Globus pallidus (tissue), 1 donor: ENCODE data around the gene CPT1A.

ENCODE experiments used
- DNase-seq: peaks from one replicate; pipeline ENCODE4 v3.0.0-alpha.2; 2015; ENCODE audit warnings: low spot score

Gene CPT1A

GRCh38 chr11:68757711-68758110 is 84.0 kb downstream of the CPT1A start:
- no peak for DNase-seq

DNA sequence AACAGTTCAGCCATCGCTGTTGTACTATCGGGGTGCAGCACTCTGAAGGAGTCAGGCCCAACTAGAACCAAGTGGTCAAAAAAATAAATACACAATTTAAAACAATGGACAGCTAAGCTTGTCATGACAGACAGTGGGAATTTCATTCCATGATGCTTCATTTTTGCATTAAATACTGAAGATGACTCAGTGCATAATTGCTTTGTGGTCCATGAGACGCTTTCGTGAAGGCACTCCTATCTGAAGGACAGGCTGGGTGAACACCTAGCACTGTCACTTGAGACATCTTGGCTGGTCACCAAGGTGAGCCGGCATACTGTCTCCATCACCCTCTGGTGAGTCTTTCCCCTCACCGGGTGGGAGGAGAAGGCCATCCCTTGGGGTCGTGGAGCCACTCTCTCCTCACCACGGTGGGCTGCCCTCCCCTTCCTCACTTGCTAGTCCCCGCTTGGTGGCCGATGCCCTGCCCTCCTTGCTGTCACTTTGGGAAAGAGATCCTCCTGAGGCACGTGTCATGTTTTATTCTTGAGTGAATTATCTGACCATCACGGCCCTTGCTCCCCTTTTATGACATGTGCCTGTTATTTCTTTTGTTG is 85.4 kb downstream of the CPT1A start:
- DNase-seq: no peak

DNA sequence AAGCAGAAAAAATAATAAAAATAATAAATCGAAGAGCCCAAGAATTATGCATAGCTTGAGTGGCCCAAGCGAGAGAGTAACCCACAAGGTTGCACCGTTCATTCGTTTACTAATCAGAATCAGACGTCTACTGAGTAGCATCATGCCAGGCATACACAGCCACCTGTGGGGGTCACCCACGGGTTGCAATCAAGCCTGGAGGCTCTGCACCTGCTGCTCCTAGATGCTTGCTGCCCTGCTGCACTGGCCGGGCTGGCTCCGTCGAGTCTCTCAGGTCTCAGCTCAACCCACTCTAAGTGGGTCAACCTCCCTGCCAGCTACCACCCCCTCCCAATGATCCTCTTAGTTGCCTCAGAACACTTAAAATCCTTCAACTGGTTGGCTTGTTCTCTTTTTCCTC is 88.4 kb downstream of the CPT1A start:
- DNase-seq: no peak

- peak; percentile 9 for DNase-seq
Observed at GRCh38 chr11:68751331-68751856, 90.3 kb downstream of the CPT1A start, which contains the start of gene TESMIN. Gene TESMIN (minus strand): TSS chr11:68751520. CDS start chr11:68750660, 860 bp downstream.

GRCh38 chr11:68751004-68751325 is 90.8 kb downstream of the CPT1A start:
- no peak for DNase-seq

- no peak for DNase-seq
Observed at GRCh38 chr11:68750195-68751003, 91.3 kb downstream of the CPT1A start.

GRCh38 chr11:68749229-68750123 is 92.2 kb downstream of the CPT1A start:
- no peak for DNase-seq

DNA sequence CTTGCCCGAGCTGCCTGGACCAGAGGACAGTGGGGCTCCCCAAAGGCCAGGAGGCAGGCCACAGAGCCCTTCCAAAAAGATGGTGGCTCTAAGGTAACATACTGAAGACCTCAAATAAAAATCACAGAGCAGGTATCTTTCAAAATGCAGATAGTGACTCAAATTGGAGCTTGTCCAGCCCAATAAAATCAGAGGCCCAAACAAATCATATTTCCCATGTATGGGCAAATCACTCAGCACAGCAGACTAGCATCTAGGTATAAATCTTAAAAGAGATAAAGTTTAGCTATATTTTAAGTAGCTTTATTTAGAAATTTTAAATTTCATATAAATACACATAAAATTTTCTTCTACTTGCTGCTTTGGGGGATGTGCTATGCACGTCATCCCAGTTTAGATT is 93.7 kb downstream of the CPT1A start:
- DNase-seq: no peak

- DNase-seq: no peak
Observed at GRCh38 chr11:68743539-68743938, 98.2 kb downstream of the CPT1A start.

DNA sequence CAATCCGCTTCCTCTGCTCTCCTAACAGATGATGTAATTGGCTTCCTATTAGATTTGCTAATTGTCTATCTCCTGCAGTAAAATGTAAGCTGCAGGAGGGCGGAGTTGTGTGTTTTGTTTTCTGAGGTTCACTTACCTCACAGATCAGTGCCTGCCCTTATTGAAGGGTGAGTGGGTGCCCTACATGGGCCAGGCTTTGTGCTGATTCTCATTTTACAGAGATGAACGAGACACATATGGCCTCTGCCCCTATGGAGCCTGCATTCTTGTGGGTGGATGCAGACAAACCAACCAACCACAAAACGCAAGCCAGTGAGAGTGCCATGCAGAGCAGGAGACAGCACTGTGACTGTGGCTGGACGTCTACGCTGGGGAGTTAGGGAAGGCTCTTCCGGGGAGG is 100.3 kb downstream of the CPT1A start:
- no peak for DNase-seq

DNA sequence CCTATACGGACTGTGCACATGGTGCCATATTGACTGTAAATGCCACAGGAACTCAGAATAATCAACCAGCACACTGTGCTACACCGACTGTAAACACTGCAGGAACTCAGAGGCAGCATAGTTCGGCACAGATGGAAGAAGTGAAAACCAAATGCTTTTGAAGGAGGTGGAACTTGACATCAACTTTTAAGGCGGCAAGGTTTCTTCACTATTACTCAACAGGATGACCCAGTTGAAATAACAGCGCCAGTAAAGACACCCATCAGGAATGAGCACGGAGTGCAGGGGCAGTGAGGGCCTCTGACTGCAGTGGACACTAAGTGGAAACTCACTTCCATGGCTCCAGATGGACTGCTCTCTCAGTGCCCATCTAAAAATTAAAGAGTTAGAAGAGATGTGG is 106.1 kb downstream of the CPT1A start:
- DNase-seq: no peak

DNA sequence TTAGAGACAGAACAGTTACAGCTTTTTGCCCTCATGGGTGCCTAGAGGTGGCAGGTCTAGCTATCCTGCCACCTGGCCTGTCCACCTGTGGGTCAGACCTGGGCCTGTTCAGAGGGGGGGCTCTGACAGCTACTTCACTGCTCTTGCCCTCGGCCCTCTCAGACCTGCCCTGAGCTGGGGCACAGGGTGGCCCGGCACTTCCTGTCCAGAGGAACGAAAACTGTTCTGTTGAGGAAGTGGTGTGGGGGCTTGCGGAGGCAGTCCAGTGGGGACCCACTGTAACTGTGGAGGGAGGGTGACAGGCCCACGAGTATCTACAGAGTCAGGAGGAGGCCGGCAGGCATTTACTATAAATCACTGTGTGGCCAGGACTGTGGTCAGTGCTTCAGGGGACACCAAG is 106.6 kb downstream of the CPT1A start:
- no peak for DNase-seq

GRCh38 chr11:68734111-68734510 is 107.6 kb downstream of the CPT1A start:
- no peak for DNase-seq

- DNase-seq: peak; percentile 14
Observed at GRCh38 chr11:68727783-68728182, 113.9 kb downstream of the CPT1A start.

DNA sequence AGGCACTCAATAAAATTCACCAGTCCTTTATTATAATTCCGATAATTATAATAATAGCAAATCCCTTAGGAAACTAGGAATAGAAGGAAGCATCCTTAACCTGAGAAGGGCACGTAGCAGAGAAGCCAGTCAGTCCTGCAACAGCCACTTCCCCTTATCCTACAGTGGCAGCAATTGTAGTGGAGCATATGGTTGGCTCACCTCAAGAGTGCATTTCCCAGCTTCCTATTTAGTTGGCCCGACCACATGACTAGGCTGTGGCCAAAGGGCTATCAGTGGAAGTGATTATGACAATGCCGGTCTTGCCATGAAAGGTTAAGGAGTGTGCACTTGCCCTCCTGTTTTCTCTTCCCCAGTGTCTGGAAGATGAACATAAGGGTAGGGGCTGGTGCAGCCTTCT is 117.4 kb downstream of the CPT1A start:
- no peak for DNase-seq

GRCh38 chr11:68722143-68722542 is 119.6 kb downstream of the CPT1A start:
- DNase-seq: no peak

- no peak for DNase-seq
Observed at GRCh38 chr11:68721075-68721474, 120.6 kb downstream of the CPT1A start.

GRCh38 chr11:68715456-68716122 is 126.1 kb downstream of the CPT1A start:
- no peak for DNase-seq

DNA sequence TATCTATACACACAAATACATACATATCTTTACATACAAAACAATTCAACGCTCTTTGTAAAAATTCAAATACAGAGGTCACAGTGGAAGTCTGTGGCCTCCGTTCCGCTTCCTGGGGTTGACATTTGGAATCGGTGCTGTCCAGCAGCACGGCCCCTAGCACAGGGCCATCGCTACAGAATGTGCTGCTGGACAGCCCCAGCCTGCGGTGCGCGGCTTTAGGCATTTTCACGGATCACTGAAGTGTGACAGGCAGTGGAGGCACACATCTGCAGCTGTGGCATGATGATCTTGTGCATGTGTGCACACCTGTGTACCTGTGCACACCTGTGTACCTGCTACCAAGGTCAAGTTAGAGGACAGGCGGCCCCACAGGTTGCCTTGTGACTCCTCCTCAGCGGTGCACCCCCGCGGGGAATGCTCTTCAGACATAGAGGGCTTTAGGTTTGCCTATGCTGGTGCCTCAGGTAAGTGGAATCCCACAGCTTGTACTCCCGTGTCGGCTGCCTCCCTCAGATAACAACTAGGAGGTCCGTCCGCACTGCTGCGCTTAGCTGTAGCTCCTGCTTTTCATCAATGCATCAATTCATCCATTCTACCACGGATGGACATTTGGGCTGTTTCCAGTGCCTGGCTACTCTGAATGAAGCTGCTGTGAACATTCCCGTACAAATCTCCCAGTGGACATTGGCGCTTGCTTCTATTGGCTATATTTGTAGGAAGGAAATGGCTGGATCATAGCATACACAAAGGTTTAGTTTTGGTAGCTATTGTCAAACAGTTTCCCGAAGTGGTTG is 127.5 kb downstream of the CPT1A start:
- DNase-seq: peak; percentile 34

- no peak for DNase-seq
Observed at GRCh38 chr11:68711114-68711513, 130.6 kb downstream of the CPT1A start.

DNA sequence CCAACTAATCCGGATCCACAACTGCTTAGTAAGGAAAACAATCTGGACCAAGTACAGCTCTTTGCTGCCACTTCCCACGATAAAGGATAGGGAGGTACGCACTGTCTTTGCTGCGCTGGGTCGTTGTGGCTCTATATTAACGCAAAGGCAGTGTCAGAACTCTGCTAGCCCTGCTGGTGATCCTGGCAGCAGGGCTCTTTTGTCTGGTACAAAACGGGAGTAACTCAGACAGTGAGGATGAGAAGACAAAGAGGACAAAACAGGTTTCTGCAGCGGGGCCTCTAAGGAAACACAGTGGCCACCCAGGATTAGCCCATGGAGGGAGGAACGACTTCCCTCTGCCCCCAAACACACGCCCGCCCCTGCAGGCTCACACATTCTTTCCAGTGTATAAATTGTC is 131.3 kb downstream of the CPT1A start:
- DNase-seq: no peak
